CD14-positive monocyte (primary cell): ENCODE measurements around the gene COL9A3. TPM values are rescaled to one million over a fixed set of nuclear protein-coding genes. Genes with fewer than 3 reads are reported as not detected.

Experiments used
- DNase-seq, 3 donors: peaks; one replicate each; pipeline ENCODE4 v3.0.0-alpha.2; 2011 to 2022
- H2AFZ ChIP-seq: 2 replicates; pipeline ENCODE4 v1.6.0; 2012; ENCODE audit warnings: mild to moderate bottlenecking, low read depth, low read length, inconsistent platforms; ENCODE audit not compliant: insufficient read depth, poor library complexity, severe bottlenecking
- H3K27ac ChIP-seq, 2 donors: 1 replicate in 1 of 2; 2 replicates in 1 of 2; pipeline ENCODE4 v1.5.1; 2012 to 2013; ENCODE audit warnings: low read length in 2 of 2, control low read depth in 1 of 2, inconsistent platforms in 1 of 2, low read depth in 1 of 2, mild to moderate bottlenecking in 1 of 2
- H3K27me3 ChIP-seq, 2 donors: one replicate each; pipeline versions ENCODE4 v1.6.0 to v1.6.1; 2011 to 2013; ENCODE audit warnings: low read length in 2 of 2; ENCODE audit not compliant: control insufficient read depth in 2 of 2, insufficient read depth in 2 of 2
- H3K36me3 ChIP-seq, 2 donors: replicated peaks in 1 of 2; 1 replicate in 1 of 2; 2 replicates in 1 of 2; pipeline versions ENCODE4 v1.5.1 to v1.6.1; 2012 to 2013; ENCODE audit warnings: low read length in 2 of 2, control low read depth in 1 of 2, inconsistent platforms in 1 of 2, mild to moderate bottlenecking in 1 of 2; ENCODE audit not compliant: insufficient read depth in 2 of 2, control insufficient read depth in 1 of 2
- H3K4me1 ChIP-seq, 2 donors: 1 replicate in 1 of 2; 2 replicates in 1 of 2; pipeline versions ENCODE4 v1.5.1 to v1.6.1; 2012 to 2013; ENCODE audit warnings: low read length in 2 of 2, control low read depth in 1 of 2, inconsistent platforms in 1 of 2, mild to moderate bottlenecking in 1 of 2, moderate library complexity in 1 of 2; ENCODE audit not compliant: insufficient read depth in 2 of 2, control insufficient read depth in 1 of 2
- H3K4me2 ChIP-seq: replicated peaks from 2 replicates; pipeline ENCODE3; 2012; ENCODE audit warnings: low read length, moderate library complexity, mild to moderate bottlenecking; ENCODE audit not compliant: poor library complexity, severe bottlenecking; ENCODE audit errors: extremely low read depth
- H3K4me3 ChIP-seq, 3 experiments: fragments of 200-600 bp in 1 of 3; sonication (generic) in 1 of 3; replicated peaks in 1 of 3; 1 replicate in 2 of 3; 2 replicates in 1 of 3; pipeline ENCODE4 v1.5.1; 2011 to 2013; ENCODE audit warnings: low read length in 3 of 3, mild to moderate bottlenecking in 3 of 3, control low read depth in 2 of 3, low read depth in 2 of 3, inconsistent platforms in 1 of 3, moderate library complexity in 1 of 3
- H3K79me2 ChIP-seq: 2 replicates; pipeline ENCODE4 v1.6.0; 2012; ENCODE audit warnings: mild to moderate bottlenecking, control low read depth, inconsistent platforms, low read length, moderate library complexity; ENCODE audit not compliant: insufficient read depth
- H3K9ac ChIP-seq: 2 replicates; pipeline ENCODE4 v1.6.0; 2017; ENCODE audit warnings: low read length, mild to moderate bottlenecking; ENCODE audit not compliant: insufficient read depth, poor library complexity, severe bottlenecking
- H3K9me3 ChIP-seq, 2 donors: replicated peaks in 1 of 2; 1 replicate in 1 of 2; 2 replicates in 1 of 2; pipeline versions ENCODE4 v1.5.1 to v1.6.1; 2012 to 2013; ENCODE audit warnings: low read length in 2 of 2, control low read depth in 1 of 2; ENCODE audit not compliant: control insufficient read depth in 1 of 2, insufficient read depth in 1 of 2
- H4K20me1 ChIP-seq: 2 replicates; pipeline ENCODE4 v1.6.0; 2012; ENCODE audit warnings: mild to moderate bottlenecking, low read length, control low read depth, moderate library complexity; ENCODE audit not compliant: insufficient read depth
- H3K27ac Mint-ChIP-seq, 7 donors: one replicate each; pipeline ENCODE4 v1.8.0; 2020; ENCODE audit warnings: mild to moderate bottlenecking in 7 of 7, mixed read lengths in 7 of 7, moderate library complexity in 6 of 7, inconsistent platforms in 2 of 7
- H3K27me3 Mint-ChIP-seq, 3 donors: one replicate each; pipeline ENCODE4 v1.8.0; 2021 to 2022; ENCODE audit warnings: low read depth in 3 of 3, mild to moderate bottlenecking in 3 of 3, mixed read lengths in 3 of 3, moderate library complexity in 3 of 3, inconsistent platforms in 1 of 3
- H3K36me3 Mint-ChIP-seq, 2 donors: one replicate each; pipeline ENCODE4 v1.8.0; 2020; ENCODE audit warnings: mixed read lengths in 2 of 2, inconsistent platforms in 1 of 2, mild to moderate bottlenecking in 1 of 2
- H3K4me1 Mint-ChIP-seq: one replicate; pipeline ENCODE4 v1.8.0; 2020; ENCODE audit warnings: mild to moderate bottlenecking, mixed read lengths
- H3K4me3 Mint-ChIP-seq, 2 donors: one replicate each; pipeline ENCODE4 v1.8.0; 2020; ENCODE audit warnings: mild to moderate bottlenecking in 2 of 2, mixed read lengths in 2 of 2, moderate library complexity in 1 of 2
- H3K9me3 Mint-ChIP-seq, 7 donors: one replicate each; pipeline ENCODE4 v1.8.0; 2020 to 2022; ENCODE audit warnings: mixed read lengths in 7 of 7, mild to moderate bottlenecking in 6 of 7, moderate library complexity in 6 of 7, inconsistent platforms in 2 of 7
- WGBS: methylation state at CpG from one replicate; pipeline ENCODE4 v1.1.5; 2013; ENCODE audit warnings: missing lambda C conversion rate; ENCODE audit not compliant: insufficient coverage; 5-methylcytosine and 5-hydroxymethylcytosine counted together
- intact Hi-C, 2 donors: fragments of 100-400 bp; cut with micrococcal nuclease; formaldehyde crosslinking; loops; one replicate each; pipeline versions ENCODE4 v1.15.0 to v1.15.1; 2023
- polyA plus RNA-seq, 3 donors: library from polyadenylated mRNA; depleted of rRNA in 1 of 3; unstranded in 2 of 3; stranded (reverse) in 1 of 3; fragments of 300-500 nt in 2 of 3; fragments of >200 nt in 1 of 3; fragmentation: Illumina TruSeq in 2 of 3; gene quantifications; 1 replicate in 2 of 3; 2 replicates in 1 of 3; pipeline ENCODE4 v1.2.3, GENCODE V29; 2012 to 2021
- TF ChIP-seq, protein P1 (sequence below): fragments of 200-600 bp; IDR thresholded peaks from one replicate; pipeline ENCODE4 v1.8.0; 2022; ENCODE audit warnings: antibody characterized with exemption, mild to moderate bottlenecking

The COL9A3 gene
- polyA plus RNA-seq, 3 donors, result 1.8 to 4.4 (median 2.6) TPM

DNA sequence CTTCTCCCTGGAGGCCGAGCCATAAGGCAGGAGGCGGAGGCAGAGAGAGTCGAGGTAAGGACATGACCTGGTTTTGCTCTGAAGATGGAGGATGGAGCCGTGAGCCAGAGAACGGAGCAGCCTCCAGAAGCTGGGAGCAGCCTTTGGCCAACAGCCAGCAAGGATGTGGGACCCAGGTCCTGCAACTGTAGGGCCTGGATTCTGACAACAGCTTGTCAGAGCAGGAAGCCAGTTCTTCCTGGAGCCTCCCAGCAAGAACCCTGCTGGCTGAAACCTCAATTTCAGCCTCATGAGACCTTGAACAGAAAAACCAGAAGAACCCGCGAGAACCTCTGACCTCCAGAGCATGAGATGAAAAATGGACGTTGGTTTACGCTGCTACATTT is 34.0 kb upstream of the COL9A3 start:
- Mint-ChIP-seq H3K4me1 (peaks cover 19% of the 10 kb centered on the region), H3K27ac (peak overlapping the region in 1 of 7 donors; percentile 50), H3K27me3 (peaks cover 1 to 8% (median 7%) of the 10 kb centered on the region in 3 donors), H3K9me3 (peaks cover 11 to 14% (median 13%) of the 10 kb centered on the region in 7 donors), H3K36me3 (peaks cover 7 to 15% of the 10 kb centered on the region in 2 donors), H3K4me3 (no peak overlapping the region)
- no peak overlapping the region for H3K4me3 ChIP-seq
- H3K27me3 ChIP-seq, result no peaks in the 10 kb centered on the region
- 47% methylated on average over 6 of the region's 9 CpGs for WGBS
- H3K4me2 ChIP-seq, result no peak overlapping the region
- DNase-seq, result no peak
- no peaks in the 10 kb centered on the region for H3K79me2 ChIP-seq
- H2AFZ ChIP-seq, result no peak overlapping the region
- TF ChIP-seq, protein P1, sequence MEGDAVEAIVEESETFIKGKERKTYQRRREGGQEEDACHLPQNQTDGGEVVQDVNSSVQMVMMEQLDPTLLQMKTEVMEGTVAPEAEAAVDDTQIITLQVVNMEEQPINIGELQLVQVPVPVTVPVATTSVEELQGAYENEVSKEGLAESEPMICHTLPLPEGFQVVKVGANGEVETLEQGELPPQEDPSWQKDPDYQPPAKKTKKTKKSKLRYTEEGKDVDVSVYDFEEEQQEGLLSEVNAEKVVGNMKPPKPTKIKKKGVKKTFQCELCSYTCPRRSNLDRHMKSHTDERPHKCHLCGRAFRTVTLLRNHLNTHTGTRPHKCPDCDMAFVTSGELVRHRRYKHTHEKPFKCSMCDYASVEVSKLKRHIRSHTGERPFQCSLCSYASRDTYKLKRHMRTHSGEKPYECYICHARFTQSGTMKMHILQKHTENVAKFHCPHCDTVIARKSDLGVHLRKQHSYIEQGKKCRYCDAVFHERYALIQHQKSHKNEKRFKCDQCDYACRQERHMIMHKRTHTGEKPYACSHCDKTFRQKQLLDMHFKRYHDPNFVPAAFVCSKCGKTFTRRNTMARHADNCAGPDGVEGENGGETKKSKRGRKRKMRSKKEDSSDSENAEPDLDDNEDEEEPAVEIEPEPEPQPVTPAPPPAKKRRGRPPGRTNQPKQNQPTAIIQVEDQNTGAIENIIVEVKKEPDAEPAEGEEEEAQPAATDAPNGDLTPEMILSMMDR, result no peak
- no peaks in the 10 kb centered on the region for H4K20me1 ChIP-seq
- H3K9ac ChIP-seq, result no peak overlapping the region
- peaks cover 6 to 14% of the 10 kb centered on the region in 2 donors for H3K4me1 ChIP-seq
- peaks cover 0 to 13% of the 10 kb centered on the region in 2 donors for H3K9me3 ChIP-seq
- intact Hi-C loops, result no loop called here
- H3K36me3 ChIP-seq, result no peaks in the 10 kb centered on the region
- no peak overlapping the region for H3K27ac ChIP-seq

- Mint-ChIP-seq H3K4me3 (no peak overlapping the region), H3K27me3 (peaks cover 1 to 8% (median 7%) of the 10 kb centered on the region in 3 donors), H3K4me1 (peaks cover 27% of the 10 kb centered on the region), H3K9me3 (peaks cover 12 to 16% (median 15%) of the 10 kb centered on the region in 7 donors), H3K27ac (no peak overlapping the region), H3K36me3 (peaks cover 7 to 20% of the 10 kb centered on the region in 2 donors)
- Histone ChIP-seq H3K4me3 (no peak overlapping the region), H3K9ac (no peak overlapping the region), H3K27me3 (no peaks in the 10 kb centered on the region), H3K79me2 (no peaks in the 10 kb centered on the region), H2AFZ (no peak overlapping the region), H3K4me1 (peaks cover 13 to 23% of the 10 kb centered on the region in 2 donors), H4K20me1 (no peaks in the 10 kb centered on the region), H3K27ac (no peak overlapping the region), H3K9me3 (peaks cover 0 to 13% of the 10 kb centered on the region in 2 donors), H3K36me3 (no peaks in the 10 kb centered on the region), H3K4me2 (no peak overlapping the region)
- DNase-seq, result no peak
- TF ChIP-seq, protein P1, result no peak
- intact Hi-C loops, result no loop called here
- WGBS, result 95% methylated on average over 9 of the region's 16 CpGs
These were observed 32.4 kb upstream of the COL9A3 start for GRCh38 chr20:62784497-62784896.
